Neuronal stem cell (in vitro differentiated cells): ENCODE measurements around the gene TEAD4.

Source experiments
- DNase-seq: peaks from one replicate; pipeline ENCODE4 v3.0.0-alpha.2; 2013; ENCODE audit warnings: low spot score
- H2AFZ ChIP-seq: one replicate; pipeline ENCODE4 v1.6.1; 2013; ENCODE audit warnings: mild to moderate bottlenecking, low read length, inconsistent platforms
- H2AK5ac ChIP-seq: 2 replicates; pipeline ENCODE4 v1.6.1; 2013; ENCODE audit warnings: low read depth, mild to moderate bottlenecking, inconsistent platforms, low read length, moderate library complexity, mixed read lengths
- H2BK120ac ChIP-seq: 2 replicates; pipeline ENCODE4 v1.6.1; 2013; ENCODE audit warnings: low read depth, mild to moderate bottlenecking, inconsistent platforms, low read length, moderate library complexity, mixed read lengths
- H2BK12ac ChIP-seq: one replicate; pipeline ENCODE4 v1.6.1; 2013; ENCODE audit warnings: low read length, inconsistent platforms
- H2BK15ac ChIP-seq: 2 replicates; pipeline ENCODE4 v1.6.1; 2013; ENCODE audit warnings: mild to moderate bottlenecking, low read length, inconsistent platforms, mixed read lengths
- H2BK5ac ChIP-seq: one replicate; pipeline ENCODE4 v1.6.1; 2013; ENCODE audit warnings: inconsistent platforms, mild to moderate bottlenecking, low read length, moderate library complexity
- H3K14ac ChIP-seq: one replicate; pipeline ENCODE4 v1.6.1; 2013; ENCODE audit warnings: low read length, inconsistent platforms
- H3K18ac ChIP-seq: 2 replicates; pipeline ENCODE4 v1.6.1; 2013; ENCODE audit warnings: low read length, inconsistent platforms
- H3K23ac ChIP-seq: 2 replicates; pipeline ENCODE4 v1.6.1; 2013; ENCODE audit warnings: low read depth, mild to moderate bottlenecking, mixed read lengths, low read length, inconsistent platforms; ENCODE audit not compliant: poor library complexity
- H3K27ac ChIP-seq: replicated peaks from 3 replicates; pipeline ENCODE4 v1.5.1; 2013; ENCODE audit warnings: low read length, inconsistent platforms
- H3K27me3 ChIP-seq, 3 experiments: 2 replicates each; pipeline ENCODE4 v1.6.1; 2013; ENCODE audit warnings: low read length in 3 of 3, mild to moderate bottlenecking in 2 of 3, inconsistent platforms in 1 of 3, low read depth in 1 of 3, mixed read lengths in 1 of 3, moderate library complexity in 1 of 3; ENCODE audit not compliant: control insufficient read depth in 3 of 3, insufficient read depth in 3 of 3
- H3K36me3 ChIP-seq, 2 donors: replicated peaks in 1 of 2; 2 replicates each; pipeline ENCODE4 v1.6.1; 2013; ENCODE audit warnings: low read length in 2 of 2; ENCODE audit not compliant: control insufficient read depth in 2 of 2, insufficient read depth in 2 of 2
- H3K4ac ChIP-seq: 2 replicates; pipeline ENCODE4 v1.6.1; 2013; ENCODE audit warnings: inconsistent platforms, mild to moderate bottlenecking, low read length, moderate library complexity
- H3K4me1 ChIP-seq, 2 donors: 1 replicate in 1 of 2; 2 replicates in 1 of 2; pipeline ENCODE4 v1.6.1; 2013; ENCODE audit warnings: low read length in 2 of 2, low read depth in 1 of 2; ENCODE audit not compliant: control insufficient read depth in 2 of 2, insufficient read depth in 1 of 2
- H3K4me2 ChIP-seq: one replicate; pipeline ENCODE4 v1.6.1; 2013; ENCODE audit warnings: mild to moderate bottlenecking, low read length, inconsistent platforms; ENCODE audit not compliant: insufficient read depth, poor library complexity, severe bottlenecking
- H3K4me3 ChIP-seq, 2 donors: 2 replicates each; pipeline ENCODE4 v1.5.1; 2013; ENCODE audit warnings: low read length in 2 of 2, mild to moderate bottlenecking in 2 of 2, inconsistent platforms in 1 of 2, moderate library complexity in 1 of 2
- H3K79me1 ChIP-seq: one replicate; pipeline ENCODE4 v1.6.1; 2013; ENCODE audit warnings: low read depth, mild to moderate bottlenecking, inconsistent platforms, low read length, moderate library complexity
- H3K9ac ChIP-seq: one replicate; pipeline ENCODE4 v1.6.1; 2013; ENCODE audit warnings: mild to moderate bottlenecking, low read depth, low read length, inconsistent platforms; ENCODE audit not compliant: poor library complexity
- H3K9me3 ChIP-seq, 2 donors: replicated peaks in 1 of 2; 2 replicates each; pipeline versions ENCODE3 to v1.6.1; 2013; ENCODE audit warnings: low read length in 2 of 2, mild to moderate bottlenecking in 2 of 2, inconsistent platforms in 1 of 2, low read depth in 1 of 2, mixed read lengths in 1 of 2, moderate library complexity in 1 of 2; ENCODE audit not compliant: control insufficient read depth in 2 of 2, insufficient read depth in 1 of 2
- H4K8ac ChIP-seq: one replicate; pipeline ENCODE4 v1.6.1; 2013; ENCODE audit warnings: low read depth, mild to moderate bottlenecking, inconsistent platforms, low read length, moderate library complexity
- H4K91ac ChIP-seq: one replicate; pipeline ENCODE4 v1.6.1; 2013; ENCODE audit warnings: low read length, low read depth, mild to moderate bottlenecking, inconsistent platforms; ENCODE audit not compliant: poor library complexity
- WGBS, 2 donors: extraction: QIAGEN DNeasy Blood & Tissue Kit; methylation state at CpG; one replicate each; pipeline ENCODE4 v1.1.7; 2013; ENCODE audit warnings: missing lambda C conversion rate in 2 of 2, mixed read lengths in 1 of 2; ENCODE audit not compliant: insufficient read length in 2 of 2, insufficient replicate concordance in 1 of 2; ENCODE audit errors: extremely low coverage in 2 of 2; 5-methylcytosine and 5-hydroxymethylcytosine counted together

Gene TEAD4

GRCh38 chr12:3046441-3047200 is 87.4 kb downstream of the TEAD4 start:
- H3K36me3 ChIP-seq, result peaks cover 0 to 5% of the 10 kb centered on the region in 2 donors
- H3K27me3 ChIP-seq, result no peaks in the 10 kb centered on the region
- H2BK15ac ChIP-seq, result no peak overlapping the region
- no peak overlapping the region for H2BK120ac ChIP-seq
- H3K27ac ChIP-seq, result no peak overlapping the region
- DNase-seq, result no peak
- H3K4me3 ChIP-seq, result no peak overlapping the region
- H2AK5ac ChIP-seq, result no peak overlapping the region
- H2AFZ ChIP-seq, result no peak overlapping the region
- no CpG with 5 or more reads among the region's 17 CpGs for WGBS, 2 donors
- H2BK12ac ChIP-seq, result no peak overlapping the region
- no peaks in the 10 kb centered on the region for H3K79me1 ChIP-seq
- no peak overlapping the region for H4K91ac ChIP-seq
- no peak overlapping the region for H2BK5ac ChIP-seq
- peaks cover 6 to 10% of the 10 kb centered on the region in 2 donors for H3K4me1 ChIP-seq
- no peaks in the 10 kb centered on the region for H3K9me3 ChIP-seq
- no peak overlapping the region for H3K18ac ChIP-seq
- no peak overlapping the region for H3K4me2 ChIP-seq
- H4K8ac ChIP-seq, result no peak overlapping the region
- no peak overlapping the region for H3K9ac ChIP-seq
- no peak overlapping the region for H3K23ac ChIP-seq
- H3K4ac ChIP-seq, result no peak overlapping the region
- no peak overlapping the region for H3K14ac ChIP-seq

- H2BK12ac ChIP-seq, result no peak overlapping the region
- no peak overlapping the region for H3K23ac ChIP-seq
- no peak overlapping the region for H2BK120ac ChIP-seq
- no peaks in the 10 kb centered on the region for H3K79me1 ChIP-seq
- H2AFZ ChIP-seq, result peak overlapping the region; percentile 72
- H3K27ac ChIP-seq, result peak overlapping the region; percentile 37
- H3K27me3 ChIP-seq, result no peaks in the 10 kb centered on the region
- H2BK5ac ChIP-seq, result no peak overlapping the region
- no peaks in the 10 kb centered on the region for H3K36me3 ChIP-seq
- H3K4ac ChIP-seq, result no peak overlapping the region
- no CpG with 5 or more reads among the region's 8 CpGs for WGBS, 2 donors
- H3K9ac ChIP-seq, result no peak overlapping the region
- no peak overlapping the region for H3K4me3 ChIP-seq
- H4K91ac ChIP-seq, result no peak overlapping the region
- H3K4me1 ChIP-seq, result peaks cover 6 to 10% of the 10 kb centered on the region in 2 donors
- H2BK15ac ChIP-seq, result no peak overlapping the region
- H4K8ac ChIP-seq, result no peak overlapping the region
- no peak overlapping the region for H2AK5ac ChIP-seq
- no peak overlapping the region for H3K14ac ChIP-seq
- no peaks in the 10 kb centered on the region for H3K9me3 ChIP-seq
- H3K4me2 ChIP-seq, result no peak overlapping the region
- peak overlapping the region; percentile 38 for H3K18ac ChIP-seq
- no peak for DNase-seq
These were observed 88.8 kb downstream of the TEAD4 start for GRCh38 chr12:3047961-3048360.

- no peak overlapping the region for H4K91ac ChIP-seq
- H2AK5ac ChIP-seq, result no peak overlapping the region
- H3K79me1 ChIP-seq, result no peaks in the 10 kb centered on the region
- no peak overlapping the region for H3K4ac ChIP-seq
- H3K9me3 ChIP-seq, result no peaks in the 10 kb centered on the region
- H3K14ac ChIP-seq, result no peak overlapping the region
- no peaks in the 10 kb centered on the region for H3K27me3 ChIP-seq
- DNase-seq, result no peak
- H3K23ac ChIP-seq, result no peak overlapping the region
- WGBS, 2 donors, result no CpG with 5 or more reads among the region's 4 CpGs
- no peak overlapping the region for H3K18ac ChIP-seq
- H4K8ac ChIP-seq, result no peak overlapping the region
- no peak overlapping the region for H2BK120ac ChIP-seq
- H3K9ac ChIP-seq, result no peak overlapping the region
- H2AFZ ChIP-seq, result peak overlapping the region; percentile 72
- H3K27ac ChIP-seq, result no peak overlapping the region
- H3K4me3 ChIP-seq, result no peak overlapping the region
- no peak overlapping the region for H2BK12ac ChIP-seq
- no peak overlapping the region for H2BK5ac ChIP-seq
- H3K4me1 ChIP-seq, result peaks cover 6 to 10% of the 10 kb centered on the region in 2 donors
- H3K36me3 ChIP-seq, result no peaks in the 10 kb centered on the region
- no peak overlapping the region for H2BK15ac ChIP-seq
- no peak overlapping the region for H3K4me2 ChIP-seq
These were observed 89.3 kb downstream of the TEAD4 start for GRCh38 chr12:3048540-3048939.

- Histone ChIP-seq H3K4me3 (no peak overlapping the region), H3K79me1 (no peaks in the 10 kb centered on the region), H3K27ac (no peak overlapping the region), H2AFZ (no peak overlapping the region), H2BK15ac (peak overlapping the region; percentile 20), H3K4me2 (no peak overlapping the region), H3K4me1 (peaks cover 6 to 10% of the 10 kb centered on the region in 2 donors), H2AK5ac (no peak overlapping the region), H3K14ac (no peak overlapping the region), H2BK12ac (no peak overlapping the region), H3K9ac (no peak overlapping the region), H2BK5ac (no peak overlapping the region), H3K36me3 (no peaks in the 10 kb centered on the region), H3K23ac (no peak overlapping the region), H3K18ac (peak overlapping the region; percentile 36), H3K9me3 (no peaks in the 10 kb centered on the region), H4K91ac (no peak overlapping the region), H3K4ac (no peak overlapping the region), H3K27me3 (no peaks in the 10 kb centered on the region), H4K8ac (no peak overlapping the region), H2BK120ac (no peak overlapping the region)
- no CpG with 5 or more reads among the region's 9 CpGs for WGBS, 2 donors
- DNase-seq, result no peak
These were observed 90.0 kb downstream of the TEAD4 start for GRCh38 chr12:3049176-3049575.
